ENCODE results near the gene EIF1AD. TPM values are rescaled to one million over a fixed set of nuclear protein-coding genes. Genes with fewer than 3 reads are reported as not detected.
"Not testable (repeated sequence)": the region's sequence is repeated elsewhere in the genome, so short reads cannot be mapped to it uniquely, and the experiment has no call there.

The EIF1AD gene
- total RNA-seq, 1 experiment from 2014 or later, result 55.1 TPM

GRCh38 chr11:66012371-66012945, 10.5 kb upstream of the EIF1AD start:
- Mint-ChIP-seq H3K27ac (ENCODE audit: unreplicated experiment) (no peak overlapping the region), H3K27me3 (ENCODE audit: unreplicated experiment) (no peaks in the 10 kb centered on the region), H3K9me3 (ENCODE audit: low read depth, unreplicated experiment) (no peaks in the 10 kb centered on the region), H3K4me3 (ENCODE audit: low read depth, unreplicated experiment) (peak overlapping the region; percentile 57), H3K36me3 (ENCODE audit: insufficient read depth, unreplicated experiment) (peaks cover 43% of the 10 kb centered on the region), H3K4me1 (ENCODE audit: low read depth, unreplicated experiment) (peaks cover 36% of the 10 kb centered on the region)
- no peak for DNase-seq
- CTCF ChIA-PET, result interaction anchor here (0.9 to 1.2 kb wide), 4 partner anchors 9 to 33 kb away, joined by 3 to 5 read pairs (median 4); partner anchors contain the start of gene BANF1
- intact Hi-C loops (cut with micrococcal nuclease; ENCODE audit: unreplicated experiment), result no loop called here
- no peak for TF ChIP-seq CTCF (IDR thresholded peaks at IDR 0.05; ENCODE audit: unreplicated experiment)
- BruUV-seq (replicated peaks), result no TSS peak

GRCh38 chr11:66011785-66012303, 9.9 kb upstream of the EIF1AD start, which contains the start of gene CST6:
TSS of gene CST6 (plus strand) at chr11:66012008. CDS start at chr11:66012045, 37 bp downstream.
- Mint-ChIP-seq H3K4me1 (ENCODE audit: low read depth, unreplicated experiment) (peaks cover 35% of the 10 kb centered on the region), H3K27ac (ENCODE audit: unreplicated experiment) (peak within 1 kb of the TSS; percentile 63), H3K9me3 (ENCODE audit: low read depth, unreplicated experiment) (no peaks in the 10 kb centered on the region), H3K27me3 (ENCODE audit: unreplicated experiment) (no peaks in the 10 kb centered on the region), H3K36me3 (ENCODE audit: insufficient read depth, unreplicated experiment) (peaks cover 43% of the 10 kb centered on the region), H3K4me3 (ENCODE audit: low read depth, unreplicated experiment) (peak within 1 kb of the TSS; percentile 57)
- peak; percentile 37 for DNase-seq
- CTCF ChIA-PET, result interaction anchor here (0.6 to 1.3 kb wide), 7 partner anchors 9 to 127 kb away, joined by 3 to 10 read pairs (median 4); partner anchors contain the start of genes BANF1, EIF1AD and SF3B2
- intact Hi-C loops (cut with micrococcal nuclease; ENCODE audit: unreplicated experiment), result loop anchor here (1.0 kb wide), 1 partner anchor 10 kb away; the partner anchor contains the start of genes BANF1 and EIF1AD
- no peak for TF ChIP-seq CTCF (IDR thresholded peaks at IDR 0.05; ENCODE audit: unreplicated experiment)
- TSS peak; percentile 51 for BruUV-seq (replicated peaks)

GRCh38 chr11:66011239-66011784, 9.4 kb upstream of the EIF1AD start:
- intact Hi-C loops (cut with micrococcal nuclease; ENCODE audit: unreplicated experiment), result loop anchor here (1.0 kb wide), 1 partner anchor 9 kb away; the partner anchor contains the start of genes BANF1 and EIF1AD
- no TSS peak for BruUV-seq (replicated peaks)
- no peaks in the 10 kb centered on the region for H3K9me3 Mint-ChIP-seq (ENCODE audit: low read depth, unreplicated experiment)
- DNase-seq, result peak; percentile 87
- TF ChIP-seq CTCF (IDR thresholded peaks at IDR 0.05; ENCODE audit: unreplicated experiment), result no peak
- peak overlapping the region; percentile 63 for H3K27ac Mint-ChIP-seq (ENCODE audit: unreplicated experiment)
- CTCF ChIA-PET, result interaction anchor here (0.6 to 1.3 kb wide), 8 partner anchors 9 to 127 kb away, joined by 3 to 10 read pairs (median 4); partner anchors contain the start of genes BANF1, EIF1AD and SF3B2
- H3K36me3 Mint-ChIP-seq (ENCODE audit: insufficient read depth, unreplicated experiment), result peaks cover 43% of the 10 kb centered on the region
- peak overlapping the region; percentile 57 for H3K4me3 Mint-ChIP-seq (ENCODE audit: low read depth, unreplicated experiment)
- peaks cover 29% of the 10 kb centered on the region for H3K4me1 Mint-ChIP-seq (ENCODE audit: low read depth, unreplicated experiment)
- no peaks in the 10 kb centered on the region for H3K27me3 Mint-ChIP-seq (ENCODE audit: unreplicated experiment)

GRCh38 chr11:66010036-66010435, 8.1 kb upstream of the EIF1AD start:
- peaks cover 17% of the 10 kb centered on the region for H3K4me1 Mint-ChIP-seq (ENCODE audit: low read depth, unreplicated experiment)
- H3K27ac Mint-ChIP-seq (ENCODE audit: unreplicated experiment); intact Hi-C loops (cut with micrococcal nuclease; ENCODE audit: unreplicated experiment); BruUV-seq (replicated peaks); H3K9me3 Mint-ChIP-seq (ENCODE audit: low read depth, unreplicated experiment); CTCF ChIA-PET; H3K4me3 Mint-ChIP-seq (ENCODE audit: low read depth, unreplicated experiment); H3K27me3 Mint-ChIP-seq (ENCODE audit: unreplicated experiment); DNase-seq: not testable (repeated sequence)
- H3K36me3 Mint-ChIP-seq (ENCODE audit: insufficient read depth, unreplicated experiment), result peaks cover 43% of the 10 kb centered on the region
